Measurements from ENCODE around the gene NACAD.

DNA sequence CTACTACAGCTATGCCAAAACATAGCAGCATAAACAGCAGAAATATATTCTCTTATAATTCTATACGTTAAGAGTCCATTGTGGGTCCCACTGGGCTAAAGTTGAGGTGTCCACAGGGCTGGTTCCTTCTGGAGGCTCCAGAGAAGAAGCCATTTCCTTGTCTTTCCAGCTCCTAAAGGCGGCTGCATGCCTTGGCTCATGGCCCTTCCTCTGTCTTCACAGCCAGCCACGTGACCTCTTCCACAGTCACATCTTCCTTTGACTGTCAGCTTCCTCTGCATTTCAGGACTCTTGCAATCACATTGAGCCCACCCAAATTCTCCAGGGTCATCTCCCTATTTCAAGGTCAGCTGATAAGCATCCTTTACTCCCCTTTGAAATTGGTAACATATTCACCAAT lies 17.2 kb downstream of the NACAD start:
- no peak for TF ChIP-seq ARID4B (CRISPR knock-in tag; IDR thresholded peaks at IDR 0.05; ENCODE audit: borderline replicate concordance)
- TF ChIP-seq IRF1 (CRISPR knock-in tag; IDR thresholded peaks at IDR 0.05), result no peak
- TF ChIP-seq, protein P1, sequence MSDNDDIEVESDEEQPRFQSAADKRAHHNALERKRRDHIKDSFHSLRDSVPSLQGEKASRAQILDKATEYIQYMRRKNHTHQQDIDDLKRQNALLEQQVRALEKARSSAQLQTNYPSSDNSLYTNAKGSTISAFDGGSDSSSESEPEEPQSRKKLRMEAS (CRISPR knock-in tag; IDR thresholded peaks at IDR 0.05), result no peak
- no peak for TF ChIP-seq CTCF (IDR thresholded peaks at IDR 0.05)
- no peak for TF ChIP-seq ZNF232 (CRISPR knock-in tag; IDR thresholded peaks at IDR 0.05)
- no peak for TF ChIP-seq ZNF138 (CRISPR knock-in tag; conservative IDR thresholded peaks at IDR 0.05)
- TF ChIP-seq SMAD3 (CRISPR knock-in tag; IDR thresholded peaks at IDR 0.05; ENCODE audit: borderline replicate concordance), result no peak
- no peak for TF ChIP-seq GRHL2 (CRISPR knock-in tag; IDR thresholded peaks at IDR 0.05; ENCODE audit: insufficient replicate concordance, severe bottlenecking)
- TF ChIP-seq NR2C2 (CRISPR knock-in tag; IDR thresholded peaks at IDR 0.05), result no peak
